GM19438 (cell line): ENCODE data around the gene RNASE13.

Source experiments
- ATAC-seq: cut with Tn5 transposase; IDR thresholded peaks from one replicate; pipeline ENCODE4 v1.9.1; 2021; ENCODE audit warnings: low read depth; ENCODE audit not compliant: unreplicated experiment

RNASE13 gene

GRCh38 chr14:21066882-21067502 lies 32.4 kb upstream of the RNASE13 start:
- ATAC-seq: no peak

- ATAC-seq: no peak
These were observed 28.9 kb upstream of the RNASE13 start for GRCh38 chr14:21063479-21063878.

GRCh38 chr14:21061347-21061668 lies 26.7 kb upstream of the RNASE13 start:
- ATAC-seq: no peak

- ATAC-seq: no peak
These were observed 26.2 kb upstream of the RNASE13 start for GRCh38 chr14:21060614-21061346.

GRCh38 chr14:21059842-21060613 lies 25.4 kb upstream of the RNASE13 start:
- ATAC-seq: no peak

GRCh38 chr14:21058903-21059302 lies 24.3 kb upstream of the RNASE13 start:
- no peak for ATAC-seq

GRCh38 chr14:21057803-21058675 lies 23.4 kb upstream of the RNASE13 start, which contains the start of gene RNASE8:
Gene RNASE8 (plus strand): TSS chr14:21057822. CDS start chr14:21057893, 71 bp downstream.
- no peak for ATAC-seq

- ATAC-seq: no peak
These were observed 22.0 kb upstream of the RNASE13 start for GRCh38 chr14:21056520-21057163.

GRCh38 chr14:21055432-21056117 lies 21.0 kb upstream of the RNASE13 start:
- ATAC-seq: no peak

- ATAC-seq: no peak
These were observed 20.1 kb upstream of the RNASE13 start for GRCh38 chr14:21054768-21055145.

GRCh38 chr14:21054123-21054767 lies 19.6 kb upstream of the RNASE13 start:
- no peak for ATAC-seq

GRCh38 chr14:21053184-21054122 lies 18.8 kb upstream of the RNASE13 start:
- no peak for ATAC-seq

- ATAC-seq: no peak
These were observed 16.0 kb upstream of the RNASE13 start for GRCh38 chr14:21050597-21050996.

- ATAC-seq: no peak
These were observed 14.7 kb upstream of the RNASE13 start for GRCh38 chr14:21049271-21049673.

- ATAC-seq: no peak
These were observed 14.0 kb upstream of the RNASE13 start for GRCh38 chr14:21048638-21049037.

- ATAC-seq: no peak
These were observed 12.8 kb upstream of the RNASE13 start for GRCh38 chr14:21047378-21047781.

GRCh38 chr14:21043974-21044618 lies 9.5 kb upstream of the RNASE13 start:
- ATAC-seq: no peak
